Sigmoid colon (tissue), 7 donors: ENCODE measurements around the gene UBA6. TPM values are rescaled to one million over a fixed set of nuclear protein-coding genes. Genes with fewer than 3 reads are reported as not detected.

ENCODE experiments used
- DNase-seq: peaks from one replicate; pipeline ENCODE4 v3.0.0-alpha.2; 2019
- H3K27ac ChIP-seq, 4 donors: fragments of 200-600 bp; sonication (generic); one replicate each; pipeline ENCODE4 v1.5.1; 2016 to 2019; ENCODE audit warnings: mild to moderate bottlenecking in 1 of 4
- H3K27me3 ChIP-seq, 3 donors: fragments of 200-600 bp; sonication (generic); one replicate each; pipeline ENCODE4 v1.5.1; 2019; ENCODE audit warnings: mild to moderate bottlenecking in 1 of 3
- H3K36me3 ChIP-seq, 4 donors: fragments of 200-600 bp; sonication (generic); one replicate each; pipeline ENCODE4 v1.5.1; 2016 to 2019
- H3K4me1 ChIP-seq, 4 donors: fragments of 200-600 bp; sonication (generic); one replicate each; pipeline ENCODE4 v1.5.1; 2017 to 2019
- H3K4me3 ChIP-seq, 4 donors: fragments of 200-600 bp; sonication (generic); one replicate each; pipeline ENCODE4 v1.5.1; 2017 to 2019; ENCODE audit warnings: mild to moderate bottlenecking in 2 of 4, moderate library complexity in 1 of 4
- H3K9me3 ChIP-seq, 4 donors: fragments of 200-600 bp in 3 of 4; sonication (generic) in 3 of 4; one replicate each; pipeline versions ENCODE4 v1.5.1 to v1.6.1; 2013 to 2019
- EP300 ChIP-seq, 4 donors: sonication (generic); formaldehyde crosslinking; IDR thresholded peaks; one replicate each; pipeline ENCODE4 v1.6.1; 2017; ENCODE audit warnings: antibody characterized with exemption in 4 of 4
- POLR2A ChIP-seq, 2 donors: fragments of 450-650 bp; IDR thresholded peaks; one replicate each; pipeline ENCODE4 v1.6.1; 2016; ENCODE audit warnings: antibody characterized with exemption in 2 of 2, mild to moderate bottlenecking in 2 of 2, moderate library complexity in 2 of 2
- POLR2AphosphoS5 ChIP-seq, 4 donors: sonication (generic); formaldehyde crosslinking; IDR thresholded peaks; one replicate each; pipeline ENCODE4 v1.6.1; 2017; ENCODE audit warnings: antibody characterized with exemption in 4 of 4
- WGBS, 2 donors: extraction: QIAGEN DNeasy Blood & Tissue Kit; methylation state at CpG; one replicate each; pipeline ENCODE4 v1.1.7; 2013; 5-methylcytosine and 5-hydroxymethylcytosine counted together
- intact Hi-C: fragments of 100-400 bp; cut with DNase I; formaldehyde crosslinking; loops from one replicate; pipeline ENCODE4 v1.15.1; 2023
- polyA plus RNA-seq, 3 donors: library from polyadenylated mRNA; stranded (reverse); fragments of 200-250 nt; gene quantifications; one replicate each; pipeline ENCODE4 v1.2.3, GENCODE V29; 2013
- total RNA-seq, 4 donors: library from RNA; depleted of rRNA; stranded (reverse); fragments of >200 nt; gene quantifications; one replicate each; pipeline ENCODE4 v1.1.0, GENCODE V29; 2016
- TF ChIP-seq, protein P1 (sequence below), 4 experiments: fragments of 450-650 bp in 3 of 4; fragments of 200-600 bp in 1 of 4; IDR thresholded peaks; one replicate each; pipeline ENCODE4 v1.5.1; 2016 to 2019; ENCODE audit warnings: antibody characterized with exemption in 4 of 4, mild to moderate bottlenecking in 3 of 4, moderate library complexity in 2 of 4
- donor health status: healthy with polysubstance abuse.
- donor health status: Bipolar disorder and iron deficiency.
- donor health status: healthy.

The UBA6 gene
- total and polyA plus RNA-seq, 7 donors, result 4.2 to 85.0 (median 22.8) TPM

DNA sequence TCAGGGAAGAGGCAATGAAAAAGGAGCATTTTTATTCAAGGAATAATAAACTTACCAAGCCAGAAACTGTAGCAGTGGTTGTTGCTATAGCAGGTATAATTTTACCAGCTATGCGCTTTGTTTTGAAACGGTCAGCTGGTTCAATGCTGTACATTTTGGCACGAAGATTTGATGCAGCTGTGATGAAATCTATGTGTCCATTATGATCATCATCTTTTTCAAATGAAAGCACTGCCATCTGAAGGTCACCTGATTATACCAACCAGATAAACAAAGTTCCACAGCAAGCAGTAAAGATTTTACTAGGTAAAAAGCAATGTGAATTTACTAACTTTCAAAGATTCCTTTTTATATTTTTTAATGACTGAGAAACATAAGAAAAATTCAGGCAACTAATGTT lies 76.0 kb downstream of the UBA6 start:
- TF ChIP-seq, protein P1, sequence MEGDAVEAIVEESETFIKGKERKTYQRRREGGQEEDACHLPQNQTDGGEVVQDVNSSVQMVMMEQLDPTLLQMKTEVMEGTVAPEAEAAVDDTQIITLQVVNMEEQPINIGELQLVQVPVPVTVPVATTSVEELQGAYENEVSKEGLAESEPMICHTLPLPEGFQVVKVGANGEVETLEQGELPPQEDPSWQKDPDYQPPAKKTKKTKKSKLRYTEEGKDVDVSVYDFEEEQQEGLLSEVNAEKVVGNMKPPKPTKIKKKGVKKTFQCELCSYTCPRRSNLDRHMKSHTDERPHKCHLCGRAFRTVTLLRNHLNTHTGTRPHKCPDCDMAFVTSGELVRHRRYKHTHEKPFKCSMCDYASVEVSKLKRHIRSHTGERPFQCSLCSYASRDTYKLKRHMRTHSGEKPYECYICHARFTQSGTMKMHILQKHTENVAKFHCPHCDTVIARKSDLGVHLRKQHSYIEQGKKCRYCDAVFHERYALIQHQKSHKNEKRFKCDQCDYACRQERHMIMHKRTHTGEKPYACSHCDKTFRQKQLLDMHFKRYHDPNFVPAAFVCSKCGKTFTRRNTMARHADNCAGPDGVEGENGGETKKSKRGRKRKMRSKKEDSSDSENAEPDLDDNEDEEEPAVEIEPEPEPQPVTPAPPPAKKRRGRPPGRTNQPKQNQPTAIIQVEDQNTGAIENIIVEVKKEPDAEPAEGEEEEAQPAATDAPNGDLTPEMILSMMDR (IDR thresholded peaks at IDR 0.05), result no peak
- TF ChIP-seq POLR2AphosphoS5 (IDR thresholded peaks at IDR 0.05) (no peak), EP300 (IDR thresholded peaks at IDR 0.05) (no peak), POLR2A (IDR thresholded peaks at IDR 0.05) (no peak)
- Histone ChIP-seq H3K27me3 (no peaks in the 10 kb centered on the region), H3K4me1 (no peaks in the 10 kb centered on the region), H3K36me3 (peaks cover 0 to 67% (median 19%) of the 10 kb centered on the region in 4 donors), H3K9me3 (no peaks in the 10 kb centered on the region), H3K27ac (no peak overlapping the region), H3K4me3 (no peak overlapping the region)
- no peak for DNase-seq
- intact Hi-C loops, result loop anchor here (5.0 kb wide), 1 partner anchor 78 kb away; the partner anchor contains the start of gene CENPC
- WGBS, 2 donors, result 80 to 81% methylated on average over 3 of the region's 3 CpGs

DNA sequence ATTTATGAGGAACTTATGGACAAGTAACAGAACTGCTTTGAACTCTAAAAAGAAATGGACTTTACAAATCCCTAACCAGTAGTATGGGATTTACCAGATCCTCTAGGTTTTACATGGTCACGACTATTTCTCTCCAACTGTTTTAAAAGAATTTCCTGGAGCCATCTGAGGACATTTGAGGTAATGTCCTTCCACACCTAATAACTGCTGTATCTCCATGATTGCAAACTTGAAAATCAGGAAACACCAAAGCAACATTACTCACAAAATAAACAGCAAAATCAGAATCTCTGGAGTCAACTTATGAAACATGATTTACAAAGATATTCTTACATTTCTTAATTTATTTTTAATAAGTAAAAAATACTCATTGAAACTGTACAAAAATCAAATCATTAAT lies 84.5 kb downstream of the UBA6 start:
- intact Hi-C loops, result no loop called here
- Histone ChIP-seq H3K9me3 (no peaks in the 10 kb centered on the region), H3K27me3 (no peaks in the 10 kb centered on the region), H3K4me1 (no peaks in the 10 kb centered on the region), H3K4me3 (no peak overlapping the region), H3K36me3 (peaks cover 0 to 59% (median 8%) of the 10 kb centered on the region in 4 donors), H3K27ac (no peak overlapping the region)
- DNase-seq, result no peak
- no peak for TF ChIP-seq POLR2AphosphoS5 (IDR thresholded peaks at IDR 0.05)
- TF ChIP-seq, protein P1 (IDR thresholded peaks at IDR 0.05), result no peak
- no peak for TF ChIP-seq POLR2A (IDR thresholded peaks at IDR 0.05)
- TF ChIP-seq EP300 (IDR thresholded peaks at IDR 0.05), result no peak
- WGBS, 2 donors, result 87 to 97% methylated on average over 1 of the region's 1 CpG

DNA sequence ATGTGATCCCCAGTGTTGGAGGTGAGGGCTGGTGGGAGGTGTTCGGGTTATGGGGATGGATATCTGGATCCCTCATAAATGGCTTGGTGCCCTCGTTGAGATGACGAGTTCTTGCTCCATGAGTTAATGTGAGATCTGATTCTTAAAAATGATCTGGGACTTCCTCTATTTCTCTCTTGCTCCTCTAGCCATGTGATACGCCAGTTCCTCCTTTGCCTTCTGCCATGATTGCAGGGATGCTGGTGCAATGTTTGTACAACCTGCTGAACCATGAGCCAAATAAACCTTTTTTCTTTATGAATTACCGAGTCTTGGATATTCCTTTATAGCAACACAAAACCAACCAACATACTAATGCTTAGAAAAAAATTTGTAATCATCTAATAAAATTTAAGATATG lies 85.8 kb downstream of the UBA6 start:
- TF ChIP-seq EP300 (IDR thresholded peaks at IDR 0.05), result no peak
- no peak for TF ChIP-seq POLR2A (IDR thresholded peaks at IDR 0.05)
- no peak for TF ChIP-seq POLR2AphosphoS5 (IDR thresholded peaks at IDR 0.05)
- TF ChIP-seq, protein P1 (IDR thresholded peaks at IDR 0.05), result no peak
- H3K27me3 ChIP-seq, result no peaks in the 10 kb centered on the region
- H3K36me3 ChIP-seq, result peaks cover 0 to 47% (median 3%) of the 10 kb centered on the region in 4 donors
- no peak for DNase-seq
- H3K4me1 ChIP-seq, result no peaks in the 10 kb centered on the region
- intact Hi-C loops, result no loop called here
- WGBS, 2 donors, result 97 to 98% methylated on average over 5 of the region's 5 CpGs
- H3K9me3 ChIP-seq, result peaks cover 0 to 1% (median under 1%) of the 10 kb centered on the region in 4 donors
- no peak overlapping the region for H3K27ac ChIP-seq
- H3K4me3 ChIP-seq, result no peak overlapping the region

DNA sequence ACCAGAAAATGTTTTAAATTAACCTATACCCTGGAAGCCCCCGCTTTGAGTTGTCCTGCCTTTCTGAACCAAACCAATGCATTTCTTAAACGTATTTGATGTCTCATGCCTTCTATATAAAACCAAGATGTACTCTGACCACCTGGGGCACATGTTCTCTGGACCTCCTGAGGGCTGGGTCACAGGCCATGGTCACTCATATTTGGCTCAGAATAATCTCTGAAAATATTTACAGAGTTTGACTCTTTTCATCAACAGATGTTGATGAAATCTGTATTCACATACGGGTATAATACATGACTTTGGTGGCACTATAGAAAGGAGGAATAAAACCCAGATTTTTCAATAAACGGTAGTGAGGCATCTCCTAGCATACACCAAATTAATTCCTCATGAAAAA lies 86.8 kb downstream of the UBA6 start:
- no peaks in the 10 kb centered on the region for H3K4me1 ChIP-seq
- peaks cover 0 to 4% (median 3%) of the 10 kb centered on the region in 4 donors for H3K9me3 ChIP-seq
- no peak overlapping the region for H3K27ac ChIP-seq
- no peak overlapping the region for H3K4me3 ChIP-seq
- no peak for DNase-seq
- intact Hi-C loops, result no loop called here
- WGBS, 2 donors, result 95 to 96% methylated on average over 4 of the region's 4 CpGs
- TF ChIP-seq EP300 (IDR thresholded peaks at IDR 0.05) (no peak), POLR2A (IDR thresholded peaks at IDR 0.05) (no peak), POLR2AphosphoS5 (IDR thresholded peaks at IDR 0.05) (no peak)
- TF ChIP-seq, protein P1 (IDR thresholded peaks at IDR 0.05), result no peak
- H3K27me3 ChIP-seq, result no peaks in the 10 kb centered on the region
- H3K36me3 ChIP-seq, result peaks cover 0 to 37% (median under 1%) of the 10 kb centered on the region in 4 donors

DNA sequence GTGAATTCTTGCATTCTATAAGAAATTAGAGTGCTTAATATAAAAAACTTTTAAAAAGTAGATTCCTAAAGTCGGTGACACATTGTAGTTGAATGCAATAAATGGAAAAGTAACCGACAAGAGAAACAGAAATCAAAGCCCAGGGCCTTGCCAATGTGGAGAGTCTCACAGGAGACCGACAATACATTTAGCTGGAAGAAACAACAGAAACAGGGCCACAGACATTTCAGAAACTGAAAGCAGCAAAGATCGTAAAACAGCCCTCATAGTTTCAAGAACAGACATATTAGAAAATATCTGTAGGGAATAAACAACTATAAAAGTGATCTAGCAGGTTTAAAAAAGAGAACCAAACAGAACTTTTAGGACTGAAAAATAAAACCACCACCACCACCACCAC lies 92.9 kb downstream of the UBA6 start:
- no peak for DNase-seq
- Histone ChIP-seq H3K4me3 (no peak overlapping the region), H3K4me1 (no peaks in the 10 kb centered on the region), H3K27me3 (no peaks in the 10 kb centered on the region), H3K9me3 (peaks cover 0 to 4% (median 3%) of the 10 kb centered on the region in 4 donors), H3K36me3 (no peaks in the 10 kb centered on the region), H3K27ac (no peak overlapping the region)
- intact Hi-C loops, result no loop called here
- WGBS, 2 donors, result 75 to 80% methylated on average over 4 of the region's 4 CpGs
- TF ChIP-seq, protein P1 (IDR thresholded peaks at IDR 0.05), result no peak
- TF ChIP-seq POLR2A (IDR thresholded peaks at IDR 0.05) (no peak), POLR2AphosphoS5 (IDR thresholded peaks at IDR 0.05) (no peak), EP300 (IDR thresholded peaks at IDR 0.05) (no peak)
